OCI-LY3 (cell line): Measurements from ENCODE around the gene DDX27.
A peak's percentile ranks its signal among the peaks of the same experiment; 100 is the strongest.

Experiments
- H2AFZ ChIP-seq: fragments of 200-600, 300-600 bp; shearing (Covaris generic); 2 replicates; pipeline ENCODE4 v1.6.0; 2014; ENCODE audit warnings: antibody characterized with exemption, low read depth, low read length
- H3K27ac ChIP-seq: fragments of 200-600, 300-600 bp; sonication (generic); 2 replicates; pipeline ENCODE4 v1.5.1; 2014; ENCODE audit warnings: mild to moderate bottlenecking, low read length, moderate library complexity, mixed read lengths
- H3K27me3 ChIP-seq: fragments of 200-600, 300-600 bp; sonication (generic); 2 replicates; pipeline ENCODE4 v1.6.1; 2014; ENCODE audit warnings: low read depth, low read length, mixed read lengths
- H3K36me3 ChIP-seq: fragments of 200-600, 300-600 bp; sonication (generic); replicated peaks from 2 replicates; pipeline ENCODE3; 2014; ENCODE audit warnings: low read depth, low read length, mixed read lengths
- H3K4me1 ChIP-seq: fragments of 300-600, 200-600 bp; sonication (generic); 2 replicates; pipeline ENCODE4 v1.6.1; 2014; ENCODE audit warnings: low read length, mixed read lengths
- H3K4me2 ChIP-seq: fragments of 200-600, 300-600 bp; sonication (generic); 2 replicates; pipeline ENCODE4 v1.6.1; 2014; ENCODE audit warnings: low read length, mixed read lengths
- H3K4me3 ChIP-seq: fragments of 300-600, 200-600 bp; sonication (generic); 2 replicates; pipeline ENCODE4 v1.5.1; 2014; ENCODE audit warnings: antibody characterized with exemption, mild to moderate bottlenecking, low read length, moderate library complexity
- H3K79me2 ChIP-seq: fragments of 300-600, 200-600 bp; shearing (Covaris generic); 2 replicates; pipeline ENCODE4 v1.6.1; 2014; ENCODE audit warnings: mild to moderate bottlenecking, low read length, mixed read lengths
- H3K9ac ChIP-seq: fragments of 300-600, 200-600 bp; shearing (Covaris generic); 2 replicates; pipeline ENCODE4 v1.6.0; 2014; ENCODE audit warnings: mild to moderate bottlenecking, low read length, moderate library complexity
- H3K9me3 ChIP-seq: fragments of 200-600, 300-600 bp; shearing (Covaris generic); 2 replicates; pipeline ENCODE4 v1.6.1; 2014; ENCODE audit warnings: low read length, mixed read lengths; ENCODE audit not compliant: insufficient read depth
- H4K20me1 ChIP-seq: fragments of 200-600, 300-600 bp; sonication (generic); 2 replicates; pipeline ENCODE4 v1.6.1; 2016; ENCODE audit warnings: low read length, mixed read lengths; ENCODE audit not compliant: insufficient read depth
- EZH2phosphoT487 ChIP-seq: fragments of 200-600 bp; shearing (Covaris generic); IDR thresholded peaks from 2 replicates; pipeline ENCODE4 v1.6.1; 2018; ENCODE audit warnings: antibody characterized with exemption, mixed run types, low read depth
- TF ChIP-seq, protein P1 (sequence below): fragments of 200-600, 300-600 bp; sonication (generic); IDR thresholded peaks from 2 replicates; pipeline ENCODE4 v1.5.1; 2014; ENCODE audit warnings: antibody characterized with exemption, low read length, low read depth

The DDX27 gene

DNA sequence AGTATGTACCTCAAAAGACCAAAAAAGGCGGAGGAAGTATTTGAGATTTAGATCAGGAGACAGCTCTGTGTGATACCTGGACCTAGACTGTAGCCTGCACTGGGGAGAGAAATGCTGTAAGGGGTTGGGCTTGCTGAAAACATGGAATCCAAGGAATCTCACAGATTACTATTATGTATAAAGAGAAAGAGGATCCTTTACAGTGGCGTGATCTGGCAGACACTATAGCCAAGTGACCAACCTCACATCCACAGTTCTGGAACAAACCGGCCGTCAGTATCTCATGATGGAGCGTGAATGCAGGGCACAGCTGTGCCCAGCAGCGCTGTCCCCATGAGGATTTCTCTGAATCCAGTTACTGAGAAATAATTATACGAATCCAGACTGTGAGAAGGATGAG is 12.3 kb downstream of the DDX27 start:
- TF ChIP-seq EZH2phosphoT487: no peak
- H2AFZ ChIP-seq: no peak overlapping the region
- H3K4me1 ChIP-seq: peaks cover 18% of the 10 kb centered on the region
- peak overlapping the region; percentile 78 for H3K27ac ChIP-seq
- H3K9me3 ChIP-seq: no peaks in the 10 kb centered on the region
- peaks cover 62% of the 10 kb centered on the region for H3K36me3 ChIP-seq
- H3K4me3 ChIP-seq: no peak overlapping the region
- H4K20me1 ChIP-seq: no peaks in the 10 kb centered on the region
- peaks cover 9% of the 10 kb centered on the region; the same call in 1 of the 2 replicates for H3K79me2 ChIP-seq
- no peaks in the 10 kb centered on the region for H3K27me3 ChIP-seq
- H3K4me2 ChIP-seq: peak overlapping the region; percentile 80
- peak overlapping the region; percentile 46; the same call in 1 of the 2 replicates for H3K9ac ChIP-seq

DNA sequence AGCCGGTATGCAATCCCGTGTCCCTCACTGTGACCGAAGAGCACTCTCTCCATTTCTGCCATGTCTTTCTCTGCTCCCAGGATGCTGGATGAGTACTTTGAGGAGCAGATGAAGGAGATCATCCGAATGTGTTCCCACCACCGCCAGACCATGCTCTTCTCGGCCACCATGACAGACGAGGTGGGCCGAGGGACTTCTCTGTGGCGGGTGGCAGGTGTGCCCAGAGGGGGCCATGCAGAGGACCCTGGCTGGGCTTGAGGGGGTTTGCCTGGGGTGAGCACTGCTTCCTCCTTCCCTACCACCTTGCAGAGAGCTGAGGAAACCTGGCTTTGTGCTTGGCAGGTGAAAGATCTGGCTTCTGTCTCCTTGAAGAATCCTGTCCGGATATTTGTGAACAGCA is 14.0 kb downstream of the DDX27 start:
- H2AFZ ChIP-seq: no peak overlapping the region
- no peaks in the 10 kb centered on the region for H3K27me3 ChIP-seq
- TF ChIP-seq EZH2phosphoT487: no peak
- TF ChIP-seq, protein P1, sequence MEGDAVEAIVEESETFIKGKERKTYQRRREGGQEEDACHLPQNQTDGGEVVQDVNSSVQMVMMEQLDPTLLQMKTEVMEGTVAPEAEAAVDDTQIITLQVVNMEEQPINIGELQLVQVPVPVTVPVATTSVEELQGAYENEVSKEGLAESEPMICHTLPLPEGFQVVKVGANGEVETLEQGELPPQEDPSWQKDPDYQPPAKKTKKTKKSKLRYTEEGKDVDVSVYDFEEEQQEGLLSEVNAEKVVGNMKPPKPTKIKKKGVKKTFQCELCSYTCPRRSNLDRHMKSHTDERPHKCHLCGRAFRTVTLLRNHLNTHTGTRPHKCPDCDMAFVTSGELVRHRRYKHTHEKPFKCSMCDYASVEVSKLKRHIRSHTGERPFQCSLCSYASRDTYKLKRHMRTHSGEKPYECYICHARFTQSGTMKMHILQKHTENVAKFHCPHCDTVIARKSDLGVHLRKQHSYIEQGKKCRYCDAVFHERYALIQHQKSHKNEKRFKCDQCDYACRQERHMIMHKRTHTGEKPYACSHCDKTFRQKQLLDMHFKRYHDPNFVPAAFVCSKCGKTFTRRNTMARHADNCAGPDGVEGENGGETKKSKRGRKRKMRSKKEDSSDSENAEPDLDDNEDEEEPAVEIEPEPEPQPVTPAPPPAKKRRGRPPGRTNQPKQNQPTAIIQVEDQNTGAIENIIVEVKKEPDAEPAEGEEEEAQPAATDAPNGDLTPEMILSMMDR: no peak
- no peak overlapping the region for H3K9ac ChIP-seq
- H3K4me3 ChIP-seq: no peak overlapping the region
- no peaks in the 10 kb centered on the region for H3K9me3 ChIP-seq
- no peak overlapping the region for H3K4me2 ChIP-seq
- H3K27ac ChIP-seq: no peak overlapping the region
- H4K20me1 ChIP-seq: no peaks in the 10 kb centered on the region
- H3K36me3 ChIP-seq: peaks cover 67% of the 10 kb centered on the region
- H3K79me2 ChIP-seq: peaks cover 9% of the 10 kb centered on the region; the same call in 1 of the 2 replicates
- peaks cover 18% of the 10 kb centered on the region for H3K4me1 ChIP-seq

DNA sequence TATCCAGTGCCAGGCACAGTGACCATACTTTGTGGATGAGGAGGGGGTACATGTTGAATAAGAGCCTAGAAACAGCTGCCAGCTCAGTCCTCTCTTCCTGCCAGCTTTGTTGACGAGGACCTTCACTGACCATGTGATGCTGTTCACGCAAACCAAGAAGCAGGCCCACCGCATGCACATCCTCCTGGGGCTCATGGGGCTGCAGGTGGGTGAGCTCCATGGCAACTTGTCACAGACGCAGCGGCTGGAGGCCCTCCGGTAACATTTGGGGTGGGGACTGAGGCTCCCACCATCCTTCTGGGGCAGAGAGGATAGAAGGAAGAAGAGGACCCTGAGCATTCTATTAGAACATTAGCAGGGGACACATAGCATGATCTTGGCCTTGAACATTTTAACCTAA is 15.6 kb downstream of the DDX27 start:
- TF ChIP-seq, protein P1: no peak
- TF ChIP-seq EZH2phosphoT487: no peak
- Histone ChIP-seq H3K9me3 (no peaks in the 10 kb centered on the region), H3K36me3 (peaks cover 74% of the 10 kb centered on the region), H2AFZ (no peak overlapping the region), H3K79me2 (peaks cover 9% of the 10 kb centered on the region; the same call in 1 of the 2 replicates), H3K4me3 (no peak overlapping the region), H3K4me2 (no peak overlapping the region), H3K27ac (no peak overlapping the region), H3K4me1 (peaks cover 17% of the 10 kb centered on the region), H3K9ac (no peak overlapping the region), H4K20me1 (no peaks in the 10 kb centered on the region), H3K27me3 (no peaks in the 10 kb centered on the region)

DNA sequence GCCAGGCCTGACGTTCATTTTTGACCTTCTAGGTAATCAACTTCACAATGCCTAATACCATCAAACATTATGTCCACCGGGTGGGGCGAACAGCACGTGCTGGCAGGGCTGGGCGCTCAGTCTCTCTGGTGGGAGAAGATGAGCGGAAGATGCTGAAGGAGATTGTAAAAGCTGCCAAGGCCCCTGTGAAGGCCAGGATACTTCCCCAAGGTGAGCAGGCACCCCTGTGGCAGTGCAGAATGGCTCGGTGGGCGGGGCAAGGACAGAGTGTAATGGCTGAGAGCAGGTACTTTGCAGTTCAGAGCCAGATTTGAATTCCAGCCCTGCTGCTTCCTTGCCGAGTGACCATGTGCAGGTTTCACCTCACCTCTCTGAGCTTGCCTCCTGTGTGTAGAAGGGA is 17.1 kb downstream of the DDX27 start:
- no peak for TF ChIP-seq EZH2phosphoT487
- TF ChIP-seq, protein P1: no peak
- no peak overlapping the region for H3K27ac ChIP-seq
- H3K4me2 ChIP-seq: no peak overlapping the region
- peaks cover 3% of the 10 kb centered on the region for H3K4me1 ChIP-seq
- no peaks in the 10 kb centered on the region for H3K27me3 ChIP-seq
- H3K9me3 ChIP-seq: no peaks in the 10 kb centered on the region
- no peak overlapping the region for H3K9ac ChIP-seq
- H3K4me3 ChIP-seq: no peak overlapping the region
- no peaks in the 10 kb centered on the region for H4K20me1 ChIP-seq
- peaks cover 2% of the 10 kb centered on the region; the same call in 1 of the 2 replicates for H3K79me2 ChIP-seq
- no peak overlapping the region for H2AFZ ChIP-seq
- peaks cover 67% of the 10 kb centered on the region for H3K36me3 ChIP-seq
